T47D (cell line): ENCODE results near the gene PAPPA2.
A peak's percentile ranks its signal among the peaks of the same experiment; 100 is the strongest.

Source experiments
- DNase-seq, 2 experiments: peaks; one replicate each; pipeline versions ENCODE4 v3.0.0 to v3.0.0-alpha.2; 2011 to 2012; ENCODE audit warnings: low read depth in 1 of 2, low spot score in 1 of 2
- JUND ChIP-seq: IDR thresholded peaks from 2 replicates; pipeline ENCODE4 v1.6.1; 2012; ENCODE audit warnings: low read depth
- in situ Hi-C: cut with HindIII; loops from 2 replicates; pipeline ENCODE4 v1.10.0; 2016; ENCODE audit warnings: low sequenced_read_pairs, low pct_unique_long_range_greater_than_20kb

Gene PAPPA2

DNA sequence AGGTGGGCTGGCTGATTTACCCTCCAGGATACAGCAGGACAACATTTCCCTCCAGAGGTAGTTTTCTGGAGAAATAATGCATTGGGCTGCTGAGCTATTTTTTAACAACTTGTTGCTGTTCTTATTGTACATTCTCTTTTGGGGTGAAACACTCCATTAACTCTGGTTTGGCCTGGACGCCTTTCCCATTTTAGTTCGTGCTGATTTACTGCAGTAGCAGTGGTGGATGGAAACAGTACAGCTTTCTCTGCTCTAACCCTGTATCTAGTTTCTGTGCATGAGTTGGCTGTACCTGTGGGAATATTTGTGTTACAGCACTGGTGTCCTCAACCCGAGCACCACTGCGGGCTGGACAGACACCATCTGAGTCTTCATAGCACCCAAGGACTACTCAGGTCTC lies 376.2 kb downstream of the PAPPA2 start:
- in situ Hi-C loops: no loop called here
- DNase-seq: no peak
- TF ChIP-seq JUND: no peak

DNA sequence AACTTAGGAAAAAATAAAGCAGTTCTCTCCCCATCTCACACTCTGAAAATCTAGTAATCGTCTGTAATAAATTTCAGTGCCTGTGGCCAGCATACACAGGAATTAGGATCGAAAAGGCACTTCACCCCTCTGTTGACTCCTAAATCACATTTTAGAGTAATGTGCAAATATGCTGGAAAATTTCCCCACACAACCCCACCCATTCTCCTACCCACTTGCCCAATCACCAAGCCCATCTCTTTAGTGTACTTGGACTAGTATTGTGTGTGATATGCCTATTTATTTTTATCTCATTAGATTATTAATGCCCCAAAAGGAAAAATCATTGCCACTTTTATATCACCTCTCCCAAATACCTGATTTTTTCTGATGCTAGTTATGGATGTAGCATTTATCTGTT lies 378.3 kb downstream of the PAPPA2 start:
- in situ Hi-C loops: no loop called here
- TF ChIP-seq JUND: no peak
- no peak for DNase-seq

DNA sequence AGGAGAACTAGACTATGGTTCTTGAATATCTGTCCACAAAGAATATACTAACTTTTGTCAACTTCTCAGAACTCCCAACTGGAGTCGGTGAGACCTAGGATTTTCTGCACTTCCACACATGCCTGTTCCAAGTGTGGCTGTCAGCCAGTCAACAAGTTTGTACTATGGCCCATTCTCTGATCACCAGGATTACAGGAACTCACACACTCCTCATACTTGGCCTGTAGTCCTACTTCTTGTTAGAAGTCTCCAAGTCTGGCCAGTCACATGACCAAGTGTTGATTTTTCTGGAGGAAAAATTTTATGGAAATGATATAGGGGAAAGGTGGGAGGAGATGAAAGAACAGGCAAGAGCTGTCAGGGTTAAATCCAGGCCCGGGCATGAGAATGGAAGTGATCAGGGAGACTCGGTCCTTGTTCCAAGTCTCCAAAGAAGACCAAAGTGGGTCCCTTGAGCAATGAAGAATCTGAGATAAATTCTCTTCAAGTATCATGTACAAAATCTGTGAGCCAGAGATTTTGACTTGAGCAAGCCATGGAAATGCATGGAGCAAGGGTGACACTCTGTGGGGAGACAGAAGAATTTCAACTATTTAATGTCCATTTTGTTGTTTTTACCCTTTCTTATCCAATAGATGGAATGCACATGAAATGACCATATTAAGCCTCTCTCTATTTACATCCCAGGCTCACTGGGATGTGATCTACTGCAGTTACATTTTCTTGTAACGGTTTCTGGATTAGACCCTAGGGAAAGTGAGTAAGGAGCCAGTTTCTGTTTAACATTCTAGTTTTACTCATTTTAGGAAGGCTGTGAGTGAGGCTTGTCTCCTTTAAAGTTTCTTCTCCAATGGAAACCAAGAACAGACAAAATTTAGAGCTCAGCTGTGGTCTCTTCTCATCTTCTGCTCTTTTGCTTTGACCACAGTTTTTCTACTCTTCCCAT lies 380.6 kb downstream of the PAPPA2 start:
- in situ Hi-C loops: no loop called here
- peak; percentile 24 to 61 for DNase-seq
- no peak for TF ChIP-seq JUND

DNA sequence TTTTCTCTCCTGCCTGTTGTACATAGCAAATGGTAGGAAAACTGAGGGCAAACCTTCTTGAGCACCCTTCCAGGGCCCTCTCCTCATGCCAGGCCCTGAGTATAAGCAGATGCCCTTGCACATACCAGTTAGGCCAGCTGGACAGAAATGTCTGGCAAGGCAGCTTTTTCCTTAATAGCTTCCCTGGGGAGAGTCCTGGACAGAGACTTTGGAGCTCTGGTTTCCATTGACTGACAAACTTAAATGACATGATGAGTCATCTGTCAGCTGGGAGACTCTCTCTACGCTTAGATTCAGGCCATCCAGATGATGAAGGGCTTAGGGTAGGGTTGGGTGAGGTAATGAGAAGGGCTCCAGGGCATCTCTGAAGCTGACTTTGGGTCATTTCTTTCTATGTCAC lies 384.1 kb downstream of the PAPPA2 start:
- peak in 1 of 2 experiments; percentile 13 for DNase-seq
- TF ChIP-seq JUND: no peak
- in situ Hi-C loops: no loop called here

DNA sequence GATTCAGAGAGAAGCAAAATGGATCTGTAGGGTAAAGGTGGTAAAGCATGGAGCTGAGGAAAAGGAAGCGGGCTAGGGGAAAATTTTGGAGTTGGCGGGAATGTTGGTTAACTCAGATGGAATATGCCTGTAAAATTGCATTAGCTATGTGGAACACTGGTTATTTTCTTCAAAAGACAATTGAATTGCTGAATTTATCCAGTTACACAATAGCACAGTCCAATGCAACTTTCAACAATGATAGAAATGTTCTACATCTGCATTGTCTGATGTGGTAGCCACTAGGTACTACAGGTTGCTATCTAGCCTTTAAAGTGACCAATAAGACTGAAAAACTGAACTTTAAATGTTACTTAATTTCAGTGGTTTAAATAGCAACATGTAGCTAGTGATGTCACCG lies 386.3 kb downstream of the PAPPA2 start:
- TF ChIP-seq JUND: no peak
- in situ Hi-C loops: no loop called here
- DNase-seq: no peak

DNA sequence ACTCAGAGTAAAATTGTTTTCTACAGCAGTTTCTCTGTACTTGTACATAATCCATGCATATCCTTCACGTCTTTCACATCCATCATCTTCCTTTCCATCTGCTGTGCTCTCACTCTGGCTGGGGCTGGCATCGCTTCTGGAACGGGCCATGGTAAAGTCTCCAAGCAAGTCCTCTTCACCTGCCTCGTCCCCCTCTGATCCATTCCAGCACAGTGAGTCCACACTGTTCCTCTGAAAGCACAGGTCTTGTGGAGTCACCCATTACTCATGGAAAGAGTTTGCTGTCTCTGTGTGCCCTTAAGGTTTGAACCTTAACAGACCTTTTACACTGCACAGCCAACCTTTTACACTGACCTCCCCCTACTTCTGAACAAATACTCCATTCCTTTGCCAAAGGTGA lies 387.9 kb downstream of the PAPPA2 start:
- DNase-seq: no peak
- TF ChIP-seq JUND: no peak
- in situ Hi-C loops: no loop called here

DNA sequence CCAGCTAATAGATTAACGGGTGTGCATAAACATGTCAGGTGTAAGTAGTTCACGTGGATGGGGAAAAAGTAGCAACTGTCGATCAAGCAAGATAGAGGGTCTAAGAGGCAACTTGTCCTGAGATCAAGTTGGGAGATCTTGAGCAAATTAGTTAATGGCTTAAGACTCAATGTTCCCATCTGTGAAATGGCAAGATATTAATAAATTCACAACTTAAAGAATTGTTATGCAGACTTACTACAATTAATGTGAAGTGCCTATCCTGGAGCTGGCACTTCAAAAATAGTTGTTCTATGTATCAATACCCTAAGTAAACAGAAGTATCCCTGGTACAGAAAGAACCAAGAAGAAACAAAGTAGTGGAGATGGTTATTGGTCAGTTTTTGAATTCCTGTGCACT lies 389.1 kb downstream of the PAPPA2 start:
- no peak for DNase-seq
- in situ Hi-C loops: no loop called here
- TF ChIP-seq JUND: no peak

DNA sequence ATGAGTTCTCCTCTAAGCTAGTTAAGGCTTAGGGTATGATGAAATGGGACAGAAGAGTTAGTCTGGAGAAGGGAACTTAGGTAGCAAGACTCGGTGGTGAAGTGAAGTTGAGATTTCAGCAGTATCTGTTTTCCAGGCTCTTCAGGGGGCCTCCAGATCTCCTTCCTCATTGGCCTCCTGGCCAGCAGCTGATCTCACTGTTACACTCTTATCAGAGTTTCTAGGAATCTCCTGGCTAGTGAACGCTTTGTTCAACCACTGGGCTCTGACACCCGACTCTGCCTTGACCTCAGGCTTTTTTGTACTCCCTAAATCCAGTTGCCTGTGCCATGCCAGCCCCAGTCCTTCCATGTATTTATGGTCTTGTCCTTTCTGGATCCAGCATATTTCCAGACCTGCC lies 390.5 kb downstream of the PAPPA2 start:
- DNase-seq: no peak
- TF ChIP-seq JUND: no peak
- in situ Hi-C loops: no loop called here

DNA sequence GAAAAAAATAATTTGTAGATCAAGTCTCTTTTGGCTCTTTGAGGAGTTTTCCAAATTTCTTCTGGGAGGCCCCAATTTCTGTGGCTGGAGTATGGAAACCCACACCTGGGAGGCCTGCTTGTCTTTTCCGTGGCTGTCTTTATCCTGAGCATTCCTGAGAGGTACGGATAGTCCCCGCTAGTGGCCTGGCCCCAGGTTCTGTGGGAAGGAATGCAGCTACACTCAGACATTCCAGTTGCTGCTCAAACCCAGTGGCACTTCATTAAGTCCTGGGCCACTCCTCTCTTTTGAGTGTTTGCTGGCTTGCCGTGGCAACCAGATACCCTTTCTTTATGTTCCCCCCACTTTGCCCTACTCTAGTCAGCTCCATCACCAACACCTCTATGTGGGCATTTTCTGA lies 391.1 kb downstream of the PAPPA2 start:
- in situ Hi-C loops: no loop called here
- DNase-seq: no peak
- no peak for TF ChIP-seq JUND

DNA sequence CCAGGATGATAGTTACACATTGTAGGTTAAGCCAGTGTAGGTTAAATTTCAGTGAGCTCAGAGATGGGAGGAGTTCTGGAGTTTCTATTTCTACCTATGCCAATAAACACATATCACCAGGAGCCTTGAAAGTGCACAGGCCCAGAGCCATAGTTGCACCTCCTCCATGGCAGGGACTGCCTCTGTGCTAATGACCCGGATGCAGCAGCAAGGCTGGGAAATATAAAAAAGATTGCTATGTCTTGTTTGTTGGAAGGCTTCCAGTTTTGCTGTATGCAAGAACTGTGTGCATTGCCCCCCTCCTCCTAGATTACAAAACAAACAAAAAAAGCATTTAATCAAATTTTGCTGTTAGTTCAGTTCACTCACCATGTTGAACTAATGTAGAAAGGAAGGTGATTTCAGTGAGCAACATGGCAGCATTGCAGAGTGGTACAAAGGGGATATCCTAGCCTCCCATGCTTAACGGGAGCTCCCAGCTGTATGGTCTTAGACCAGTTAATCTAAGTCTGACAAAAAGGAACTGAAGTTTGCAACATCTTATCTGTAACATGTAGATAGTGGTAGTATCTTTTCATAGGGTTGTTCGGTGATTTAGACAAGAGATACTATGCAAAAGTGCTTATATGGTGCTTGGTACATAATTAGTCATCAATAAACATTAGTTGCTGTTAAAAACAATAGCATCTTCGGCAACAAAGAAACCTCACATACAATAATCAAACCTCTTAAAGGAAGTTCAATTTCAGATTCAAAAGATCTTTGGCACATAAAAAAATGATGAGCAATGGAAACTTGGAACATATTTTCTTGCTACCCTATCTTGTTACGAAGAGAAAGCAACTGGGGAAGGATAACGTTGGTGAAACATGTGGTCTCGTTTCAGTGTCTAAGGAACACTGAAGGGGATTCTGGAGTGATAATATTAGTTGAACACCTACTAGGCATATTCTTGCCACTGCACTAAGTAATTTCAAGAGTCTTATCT lies 392.1 kb downstream of the PAPPA2 start:
- in situ Hi-C loops: no loop called here
- DNase-seq: no peak
- no peak for TF ChIP-seq JUND

DNA sequence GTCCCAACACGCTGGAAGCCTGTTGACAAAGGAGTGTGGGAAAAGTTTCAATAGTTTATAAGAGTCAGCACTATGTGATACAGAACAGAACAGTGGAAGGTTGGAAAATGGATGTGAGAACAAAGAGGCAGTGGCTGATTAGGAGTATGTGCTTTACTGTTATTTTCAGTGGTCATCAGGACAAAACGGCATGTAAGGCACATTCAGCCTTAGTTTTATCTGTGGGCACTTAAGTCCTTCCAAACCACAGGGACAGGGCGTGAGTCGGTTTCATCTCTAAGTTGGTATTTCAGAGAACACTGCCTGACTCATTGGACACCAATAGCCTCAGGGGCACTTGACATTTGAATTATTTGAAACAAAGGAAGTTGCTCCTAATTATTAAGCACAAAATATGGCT lies 394.7 kb downstream of the PAPPA2 start:
- no peak for DNase-seq
- in situ Hi-C loops: no loop called here
- TF ChIP-seq JUND: no peak

DNA sequence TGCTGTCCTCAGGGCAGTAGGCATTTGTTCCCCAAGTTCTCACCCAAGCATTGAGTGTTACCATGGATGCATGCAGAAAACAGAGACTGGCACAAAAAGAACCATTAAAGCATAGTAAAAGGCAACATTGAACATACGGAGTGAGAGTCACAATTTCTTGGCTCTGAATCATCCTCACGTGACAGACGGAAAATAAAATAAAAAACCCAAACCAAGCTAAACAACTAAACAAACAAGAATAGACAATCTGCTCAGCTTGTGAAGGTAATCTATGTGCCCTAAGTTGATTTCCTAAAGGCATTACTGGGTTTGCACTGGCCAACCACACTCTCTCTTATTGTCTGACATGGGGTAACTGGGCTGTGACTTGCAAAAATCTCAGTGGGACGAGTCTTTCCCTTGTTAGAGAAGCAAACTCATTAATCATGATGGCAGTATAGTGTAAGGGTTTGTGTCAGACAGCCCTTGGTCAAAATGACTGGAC lies 395.5 kb downstream of the PAPPA2 start:
- in situ Hi-C loops: no loop called here
- no peak for TF ChIP-seq JUND
- no peak for DNase-seq

DNA sequence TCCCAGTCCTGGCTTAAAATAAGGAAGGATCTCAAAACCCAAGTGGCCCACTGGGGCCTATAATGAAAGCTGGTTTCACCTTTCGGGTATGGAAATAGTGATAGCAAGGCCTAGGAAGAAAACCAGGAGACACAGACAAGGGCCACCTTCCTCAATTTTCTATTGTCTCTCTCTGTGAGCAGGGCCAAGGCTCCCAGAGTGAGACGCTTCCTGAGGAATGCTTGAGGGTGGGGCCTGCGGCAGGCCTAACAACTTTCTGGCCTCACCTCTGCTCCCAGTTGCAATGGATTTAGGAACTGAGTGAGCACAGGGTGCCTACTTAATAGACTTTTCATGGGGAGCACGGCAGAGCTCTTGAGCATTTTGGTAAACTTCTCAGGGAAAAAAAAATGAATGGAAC lies 400.6 kb downstream of the PAPPA2 start:
- no peak for DNase-seq
- no peak for TF ChIP-seq JUND
- in situ Hi-C loops: no loop called here
